Fibroblast of the conjunctiva (primary cell): Measurements from ENCODE around the gene FSTL5.

Experiments
- DNase-seq: peaks from one replicate; pipeline ENCODE4 v3.0.0-alpha.2; 2010; ENCODE audit warnings: low read depth

The FSTL5 gene

GRCh38 chr4:161704040-161704439 is 459.8 kb downstream of the FSTL5 start:
- DNase-seq, result no peak

- no peak for DNase-seq
These were observed 461.5 kb downstream of the FSTL5 start for GRCh38 chr4:161702287-161702686.

- DNase-seq, result no peak
These were observed 466.9 kb downstream of the FSTL5 start for GRCh38 chr4:161696944-161697343.

- no peak for DNase-seq
These were observed 483.7 kb downstream of the FSTL5 start for GRCh38 chr4:161680146-161680545.

GRCh38 chr4:161664740-161665139 is 499.1 kb downstream of the FSTL5 start:
- no peak for DNase-seq

- no peak for DNase-seq
These were observed 500.0 kb downstream of the FSTL5 start for GRCh38 chr4:161663844-161664243.

GRCh38 chr4:161658676-161659075 is 505.1 kb downstream of the FSTL5 start:
- no peak for DNase-seq

GRCh38 chr4:161657616-161658015 is 506.2 kb downstream of the FSTL5 start:
- DNase-seq, result no peak

GRCh38 chr4:161656594-161656993 is 507.2 kb downstream of the FSTL5 start:
- DNase-seq, result no peak

GRCh38 chr4:161655148-161655547 is 508.7 kb downstream of the FSTL5 start:
- DNase-seq, result no peak

- no peak for DNase-seq
These were observed 510.1 kb downstream of the FSTL5 start for GRCh38 chr4:161653697-161654096.

GRCh38 chr4:161651586-161651985 is 512.2 kb downstream of the FSTL5 start:
- DNase-seq, result no peak

- no peak for DNase-seq
These were observed 513.0 kb downstream of the FSTL5 start for GRCh38 chr4:161650812-161651211.

GRCh38 chr4:161647757-161648156 is 516.0 kb downstream of the FSTL5 start:
- DNase-seq, result no peak

- no peak for DNase-seq
These were observed 521.1 kb downstream of the FSTL5 start for GRCh38 chr4:161642708-161643107.

GRCh38 chr4:161629694-161630441 is 533.9 kb downstream of the FSTL5 start:
- DNase-seq, result no peak

- DNase-seq, result no peak
These were observed 559.1 kb downstream of the FSTL5 start for GRCh38 chr4:161604516-161605300.

GRCh38 chr4:161601011-161601410 is 562.8 kb downstream of the FSTL5 start:
- no peak for DNase-seq

GRCh38 chr4:161595230-161595771 is 568.5 kb downstream of the FSTL5 start:
- no peak for DNase-seq

- no peak for DNase-seq
These were observed 578.8 kb downstream of the FSTL5 start for GRCh38 chr4:161585011-161585410.

GRCh38 chr4:161583549-161583948 is 580.3 kb downstream of the FSTL5 start:
- no peak for DNase-seq

- DNase-seq, result peak; percentile 61
These were observed 582.3 kb downstream of the FSTL5 start for GRCh38 chr4:161581262-161582230.
